NK-92 (cell line): ENCODE results near the gene ILF3.

Source experiments
- DNase-seq: peaks from one replicate; lab custom pipeline; 2025; ENCODE audit not compliant: unreplicated experiment; lab: John Stamatoyannopoulos, UW

The ILF3 gene

DNA sequence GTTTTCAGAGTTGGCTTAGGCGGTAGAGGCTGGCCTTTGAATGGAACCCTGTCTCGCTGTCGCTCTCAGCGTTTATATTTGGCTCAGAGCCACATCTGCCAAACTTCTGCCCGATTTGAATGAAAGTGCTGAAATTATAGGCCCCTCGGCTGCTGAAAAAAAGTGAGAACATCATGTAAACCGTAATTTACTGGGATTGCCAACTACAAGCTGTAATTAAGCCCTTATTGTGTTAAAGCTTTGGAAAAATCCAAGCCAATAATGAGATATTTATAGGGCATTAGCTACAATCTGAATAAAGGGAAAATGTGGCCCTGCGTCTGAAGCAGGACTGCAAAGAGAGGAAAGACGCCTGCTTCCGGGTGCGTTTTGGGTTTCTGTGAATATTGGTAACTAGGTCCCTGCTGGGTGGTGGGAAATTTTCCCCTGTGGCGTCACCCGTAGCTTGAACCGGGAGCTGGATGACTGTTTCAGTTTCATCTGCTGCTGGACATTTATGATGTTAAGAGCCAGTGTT is 73.6 kb downstream of the ILF3 start:
- DNase-seq: no peak

DNA sequence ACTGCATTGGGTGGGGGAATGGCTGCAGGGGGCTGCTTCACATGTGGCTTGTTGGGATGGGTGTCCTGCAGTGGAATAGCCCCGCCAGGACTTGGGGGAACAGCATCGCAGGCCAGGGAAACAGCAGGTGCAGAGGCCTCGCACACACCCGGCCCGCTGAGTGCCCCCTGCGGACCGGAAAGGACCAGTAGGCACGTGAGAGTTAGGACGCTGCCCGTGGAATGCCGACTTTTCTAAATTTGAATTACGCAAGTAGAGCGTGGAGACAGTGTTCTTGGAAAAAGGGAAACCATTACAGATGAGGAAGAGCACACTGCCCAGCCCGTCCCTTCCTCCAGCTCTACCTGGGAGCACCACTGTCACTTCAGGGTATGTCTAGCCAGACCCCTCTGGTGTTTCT is 75.3 kb downstream of the ILF3 start:
- DNase-seq: no peak

DNA sequence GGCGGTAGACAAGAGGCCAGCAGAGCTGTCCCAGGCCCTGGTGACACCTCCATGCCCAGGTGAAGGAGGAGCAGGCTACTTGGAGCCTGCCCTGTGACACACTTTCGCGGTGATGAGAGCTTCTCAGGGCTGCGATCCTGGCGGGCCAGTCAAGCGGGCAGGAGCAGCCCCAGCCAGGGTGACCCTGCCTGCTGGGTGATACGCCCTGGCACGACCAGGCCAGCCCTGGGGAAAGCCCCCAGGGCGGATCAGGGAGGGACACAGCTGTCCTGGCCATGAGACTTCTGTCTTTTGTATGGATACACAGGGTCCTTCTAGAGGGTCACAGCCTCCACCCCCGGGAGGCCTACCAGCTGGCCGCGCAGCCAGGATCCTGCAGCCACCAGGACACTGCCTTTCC is 76.8 kb downstream of the ILF3 start:
- no peak for DNase-seq

DNA sequence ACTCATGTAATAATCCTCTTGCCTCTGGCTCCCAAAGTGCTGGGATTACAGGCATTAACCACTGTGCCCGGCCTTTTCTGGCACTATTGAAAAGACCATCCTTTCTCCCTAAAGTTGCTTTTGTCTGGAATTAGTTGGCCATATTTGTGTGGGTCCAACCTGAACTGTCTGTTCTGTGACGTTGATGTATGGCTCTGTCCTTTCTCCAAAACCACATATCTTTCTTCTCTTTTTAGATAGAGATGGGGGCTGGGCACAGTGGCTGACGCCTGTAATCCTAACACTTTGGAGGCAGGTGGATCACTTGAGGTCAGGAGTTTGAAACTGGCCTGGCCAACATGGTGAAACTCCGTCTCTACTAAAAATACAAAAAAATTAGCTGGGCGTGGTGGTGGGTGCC is 81.6 kb downstream of the ILF3 start:
- no peak for DNase-seq

DNA sequence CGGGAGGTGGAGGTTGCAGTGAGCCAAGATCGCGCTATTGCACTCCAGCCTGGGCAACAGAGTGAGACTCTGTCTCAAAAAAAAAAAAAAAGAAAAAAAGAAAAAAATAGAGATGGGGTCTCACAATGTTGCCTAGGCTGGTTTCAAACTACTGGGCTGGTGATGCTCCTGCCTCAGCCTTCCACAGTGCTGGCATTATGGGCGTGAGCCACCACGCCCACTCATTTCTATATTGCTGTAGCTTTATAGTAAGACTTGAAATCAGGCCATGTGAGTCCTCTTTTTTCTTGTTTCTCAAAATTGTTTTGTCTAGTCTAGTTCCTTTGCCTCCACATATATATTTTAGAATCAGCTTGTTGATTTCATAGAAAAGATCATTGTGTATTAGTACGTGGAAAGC is 82.0 kb downstream of the ILF3 start:
- DNase-seq: no peak

DNA sequence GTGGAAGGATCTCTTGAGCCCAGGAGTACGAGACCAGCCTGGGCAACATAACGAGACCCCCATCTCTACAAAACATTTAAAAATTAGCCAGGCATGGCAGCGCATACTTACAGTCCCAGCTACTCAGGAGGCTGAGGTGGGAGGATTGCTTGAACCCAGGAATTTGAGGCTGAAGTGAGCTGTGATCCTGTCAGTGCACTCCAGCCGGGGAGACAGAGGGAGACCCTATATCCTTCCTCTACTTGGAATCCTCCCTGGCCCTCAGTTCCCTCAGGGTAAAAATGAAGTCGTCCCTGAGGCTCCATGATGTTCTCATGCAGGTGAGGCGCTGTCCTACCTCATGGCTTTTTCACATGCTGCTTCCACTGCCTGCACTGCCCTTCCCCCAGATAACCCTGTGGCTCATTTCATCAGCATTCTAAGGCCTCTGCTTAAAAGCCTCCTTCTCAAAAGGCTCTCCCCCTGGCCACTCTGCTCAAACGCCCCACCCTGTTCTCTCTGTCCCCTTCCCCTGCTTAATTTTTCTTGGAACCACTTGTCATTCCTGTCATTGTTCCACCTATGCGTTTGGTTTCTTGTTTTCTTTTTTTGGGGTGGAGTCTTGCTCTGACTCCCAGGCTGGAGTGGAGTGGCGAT is 82.9 kb downstream of the ILF3 start:
- DNase-seq: no peak

DNA sequence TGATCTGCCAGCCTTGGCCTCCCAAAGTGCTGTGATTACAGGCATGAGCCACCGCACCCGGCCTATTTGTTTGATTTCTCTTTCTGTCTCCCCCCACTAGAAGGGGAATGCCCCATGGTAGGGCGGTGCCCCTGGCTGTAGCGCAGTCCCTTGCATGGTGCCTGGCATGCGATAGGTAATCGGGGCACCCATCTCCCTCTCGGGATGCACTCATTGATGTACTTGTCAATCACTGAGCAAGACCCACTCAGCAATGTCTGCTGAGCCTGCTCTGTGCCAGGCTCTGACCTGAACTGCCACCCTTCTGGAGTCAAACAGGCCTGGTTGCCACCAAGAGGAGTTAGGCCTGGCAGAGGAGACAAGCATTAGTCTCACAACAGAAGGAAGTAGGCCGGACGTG is 83.6 kb downstream of the ILF3 start:
- DNase-seq: no peak

DNA sequence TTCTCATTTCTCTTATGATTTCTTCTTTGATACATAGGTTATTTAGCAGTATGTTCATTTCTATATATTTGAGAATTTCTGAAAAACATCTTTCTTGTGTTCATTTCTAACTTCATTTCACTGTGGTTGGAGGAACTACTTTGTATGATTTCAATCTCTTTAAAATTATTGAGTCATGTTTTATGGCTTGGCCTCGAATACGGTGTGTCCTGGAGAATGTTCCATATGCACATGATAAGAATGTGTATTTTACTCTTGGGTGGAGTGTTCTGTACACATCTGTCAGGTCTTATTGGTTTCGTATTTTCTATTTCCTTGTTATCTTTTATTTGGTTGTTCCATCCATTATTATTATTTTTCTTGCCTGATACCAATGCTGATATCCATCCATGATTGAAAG is 86.7 kb downstream of the ILF3 start:
- no peak for DNase-seq
